Right atrium auricular region (tissue), 2 donors: ENCODE results near the gene MATR3. TPM values are rescaled to one million over a fixed set of nuclear protein-coding genes. Genes with fewer than 3 reads are reported as not detected.

Experiments used
- DNase-seq: peaks from one replicate; pipeline ENCODE4 v3.0.0-alpha.2; 2019; ENCODE audit warnings: low spot score
- H3K27ac ChIP-seq, 2 donors: fragments of 200-600 bp; sonication (generic); 1 replicate in 1 of 2; 2 replicates in 1 of 2; pipeline ENCODE4 v1.5.1; 2016 to 2019
- H3K27me3 ChIP-seq, 2 donors: fragments of 200-600 bp; sonication (generic); one replicate each; pipeline versions ENCODE4 v1.5.1 to v1.6.0; 2017 to 2019
- H3K36me3 ChIP-seq: fragments of 200-600 bp; sonication (generic); one replicate; pipeline ENCODE4 v1.5.1; 2016
- H3K4me1 ChIP-seq, 2 donors: fragments of 200-600 bp; sonication (generic); one replicate each; pipeline versions ENCODE4 v1.5.1 to v1.6.0; 2017 to 2019
- H3K4me3 ChIP-seq, 2 donors: fragments of 200-600 bp; sonication (generic); 1 replicate in 1 of 2; 2 replicates in 1 of 2; pipeline ENCODE4 v1.5.1; 2017 to 2019; ENCODE audit warnings: mild to moderate bottlenecking in 1 of 2, moderate library complexity in 1 of 2
- H3K9me3 ChIP-seq, 2 donors: fragments of 200-600 bp; sonication (generic); one replicate each; pipeline ENCODE4 v1.5.1; 2019
- CTCF ChIP-seq, 2 donors: fragments of 200-600 bp; sonication (generic); IDR thresholded peaks; one replicate each; pipeline ENCODE4 v1.5.1; 2019; ENCODE audit warnings: antibody characterized with exemption in 2 of 2
- total RNA-seq, 2 donors: library from RNA; depleted of rRNA; stranded (reverse); fragments of >200 nt; gene quantifications; one replicate each; pipeline ENCODE4 v1.1.0, GENCODE V29; 2016

MATR3 gene
- total RNA-seq, 2 donors from 2014 or later: 131 to 159 TPM

- Histone ChIP-seq H3K4me1 (peaks cover 0 to 2% of the 10 kb centered on the region in 2 donors), H3K4me3 (no peak overlapping the region), H3K9me3 (no peaks in the 10 kb centered on the region), H3K27ac (no peak overlapping the region), H3K27me3 (no peaks in the 10 kb centered on the region), H3K36me3 (peaks cover 20% of the 10 kb centered on the region)
- TF ChIP-seq CTCF (IDR thresholded peaks at IDR 0.05): peak in 1 of 2 donors; percentile 26
- DNase-seq: no peak
Measured at GRCh38 chr5:139287890-139288635, 5.5 kb upstream of the MATR3 start.

- no peak for TF ChIP-seq CTCF (IDR thresholded peaks at IDR 0.05)
- DNase-seq: no peak
- no peaks in the 10 kb centered on the region for H3K36me3 ChIP-seq
Measured at GRCh38 chr5:139291051-139291450, 2.5 kb upstream of the MATR3 start.

GRCh38 chr5:139293202-139293506 lies 386 bp upstream of the MATR3 start:
- H3K27ac ChIP-seq: peak overlapping the region; percentile 93 to 100
- no peaks in the 10 kb centered on the region for H3K9me3 ChIP-seq
- DNase-seq: no peak
- H3K27me3 ChIP-seq: no peaks in the 10 kb centered on the region
- no peaks in the 10 kb centered on the region for H3K36me3 ChIP-seq
- peaks cover 0 to 37% of the 10 kb centered on the region in 2 donors for H3K4me1 ChIP-seq
- H3K4me3 ChIP-seq: peak overlapping the region; percentile 70 to 82
- no peak for TF ChIP-seq CTCF (IDR thresholded peaks at IDR 0.05)

More at GRCh38 chr5:139291051-139291450, 2.5 kb upstream of the MATR3 start:
- no peak overlapping the region for H3K4me3 ChIP-seq
- H3K4me1 ChIP-seq: peaks cover 0 to 16% of the 10 kb centered on the region in 2 donors
- no peak overlapping the region for H3K27ac ChIP-seq
- H3K27me3 ChIP-seq: no peaks in the 10 kb centered on the region
- no peaks in the 10 kb centered on the region for H3K9me3 ChIP-seq

DNA sequence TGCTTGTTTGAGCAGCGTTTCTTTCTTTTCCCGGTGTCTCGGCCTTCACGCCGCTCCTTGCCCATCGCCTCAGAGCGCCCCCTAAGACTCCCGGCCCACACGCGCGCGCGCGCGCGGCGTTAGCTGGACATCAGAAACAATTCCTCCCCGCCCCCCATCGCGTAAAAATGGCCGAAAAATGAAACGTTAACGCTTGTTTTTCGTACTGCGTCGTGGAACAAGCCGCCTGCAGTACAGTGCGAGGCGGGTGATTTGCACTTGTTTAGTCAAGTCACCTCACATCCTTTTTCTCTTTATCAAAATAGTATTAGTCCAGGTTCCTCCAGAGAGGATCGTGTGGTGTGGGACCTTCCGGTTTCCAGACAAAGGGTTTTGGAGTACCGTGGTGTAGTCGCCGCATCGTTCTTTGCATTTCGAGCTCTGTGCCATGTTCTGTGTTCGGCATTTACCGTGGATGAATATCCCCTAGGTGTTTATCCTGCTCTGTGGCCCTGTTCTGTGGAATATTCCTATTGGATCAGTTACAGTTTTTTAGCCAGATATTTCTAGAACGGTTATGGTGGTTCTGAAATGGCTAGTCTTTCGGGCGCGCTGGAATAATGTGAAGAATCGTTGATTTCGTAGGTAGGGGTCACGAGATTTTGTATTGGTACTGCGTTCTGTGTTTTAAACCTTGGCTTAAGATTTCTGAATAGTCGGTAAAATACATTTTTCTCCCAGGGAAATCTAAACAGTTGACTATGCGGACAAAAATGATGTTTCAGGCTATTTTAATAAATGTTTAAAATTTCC lies 1.0 kb downstream of the MATR3 start:
- no peaks in the 10 kb centered on the region for H3K36me3 ChIP-seq
- H3K4me1 ChIP-seq: peaks cover 0 to 51% of the 10 kb centered on the region in 2 donors
- peak in 1 of 2 donors; percentile 49 for TF ChIP-seq CTCF (IDR thresholded peaks at IDR 0.05)
- H3K9me3 ChIP-seq: no peaks in the 10 kb centered on the region
- H3K27me3 ChIP-seq: no peaks in the 10 kb centered on the region
- H3K27ac ChIP-seq: peak overlapping the region; percentile 93 to 100
- H3K4me3 ChIP-seq: peak overlapping the region; percentile 70 to 82
- peak; percentile 70 for DNase-seq

DNA sequence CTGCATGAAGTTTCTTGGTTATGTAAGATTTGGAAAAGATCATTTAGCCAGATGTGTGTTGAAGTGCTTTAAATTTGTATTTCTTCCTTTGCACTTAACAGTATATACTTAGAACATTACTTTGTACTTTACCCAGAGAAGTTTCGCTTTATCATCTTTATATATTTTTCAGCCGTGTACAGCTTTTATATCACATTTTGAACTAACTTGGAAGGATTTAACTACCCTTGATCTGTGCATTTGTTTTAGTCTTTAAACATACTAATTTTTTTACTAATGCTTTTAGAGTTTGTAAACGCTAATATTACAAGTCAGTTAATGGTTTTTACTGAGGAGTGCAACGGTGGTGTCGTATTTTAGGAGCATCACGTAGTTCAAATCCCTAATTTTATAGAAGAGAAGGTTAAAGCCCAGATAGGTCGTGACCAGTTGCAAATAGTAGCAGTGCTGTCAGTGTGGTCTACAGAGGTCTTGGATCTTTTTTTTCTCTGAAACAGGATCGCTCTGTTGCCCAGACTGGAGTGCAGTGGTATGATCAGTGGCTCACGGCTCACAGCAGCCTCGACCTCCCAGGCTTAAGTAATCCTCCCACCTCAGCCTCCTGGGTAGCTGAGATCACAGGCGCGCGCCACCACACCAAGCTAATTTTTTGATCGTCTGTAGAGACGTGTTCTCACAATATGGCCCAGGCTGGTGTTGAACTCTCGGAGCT lies 2.0 kb downstream of the MATR3 start:
- no peaks in the 10 kb centered on the region for H3K9me3 ChIP-seq
- no peaks in the 10 kb centered on the region for H3K27me3 ChIP-seq
- DNase-seq: no peak
- H3K27ac ChIP-seq: peak overlapping the region; percentile 93 to 100
- no peaks in the 10 kb centered on the region for H3K36me3 ChIP-seq
- peak overlapping the region; percentile 70 to 82 for H3K4me3 ChIP-seq
- H3K4me1 ChIP-seq: peaks cover 0 to 60% of the 10 kb centered on the region in 2 donors
- no peak for TF ChIP-seq CTCF (IDR thresholded peaks at IDR 0.05)
